Keratinocyte (primary cell): ENCODE data around the gene CD44.

Experiments used
- CTCF ChIP-seq, 3 experiments: IDR thresholded peaks in 1 of 3; conservative IDR thresholded peaks in 1 of 3; optimal IDR thresholded peaks in 1 of 3; 2 replicates in 2 of 3; 3 replicates in 1 of 3; pipeline versions ENCODE3 to v1.5.1; 2011; ENCODE audit warnings: low read length in 3 of 3, mild to moderate bottlenecking in 3 of 3, moderate library complexity in 2 of 3, control low read depth in 1 of 3, inconsistent platforms in 1 of 3; ENCODE audit not compliant: insufficient read depth in 2 of 3; ENCODE audit errors: extremely low read depth in 1 of 3
- EZH2 ChIP-seq: IDR thresholded peaks from one replicate; pipeline ENCODE4 v1.6.1; 2012; ENCODE audit warnings: inconsistent platforms, mild to moderate bottlenecking, low read length, moderate library complexity

GRCh38 chr11:35225946-35226520, 87.1 kb downstream of the CD44 start:
- no peak for TF ChIP-seq CTCF (optimal IDR thresholded peaks at IDR 0.05 in 1 of 3, IDR thresholded peaks at IDR 0.05 in 1 of 3, conservative IDR thresholded peaks at IDR 0.05 in 1 of 3; ENCODE audit: extremely low read depth in 1 of 3, insufficient read depth in 2 of 3, low read length in 3 of 3)
- no peak for TF ChIP-seq EZH2
